K562 (cell line): ENCODE measurements around the gene COL5A3. TPM values are rescaled to one million over a fixed set of nuclear protein-coding genes. Genes with fewer than 3 reads are reported as not detected.
A peak's percentile ranks its signal among the peaks of the same experiment; 100 is the strongest.

Experiments used
- ARNT ChIP-seq, 2 experiments: fragments of 450-650 bp; IDR thresholded peaks; 2 replicates each; pipeline ENCODE4 v1.6.1; 2016; ENCODE audit warnings: mild to moderate bottlenecking in 1 of 2
- ATF7 ChIP-seq: fragments of 450-650 bp; IDR thresholded peaks from 2 replicates; pipeline ENCODE4 v1.7.1; 2014; ENCODE audit warnings: mild to moderate bottlenecking, moderate library complexity
- CGGBP1 ChIP-seq: fragments of 250-450 bp; sonication (Bioruptor Pico); IDR thresholded peaks from 2 replicates; pipeline ENCODE4 v1.9.0; 2021; ENCODE audit warnings: mild to moderate bottlenecking
- DNMT1 ChIP-seq: fragments of 450-650 bp; IDR thresholded peaks from 2 replicates; pipeline ENCODE4 v1.6.1; 2016; ENCODE audit warnings: antibody characterized with exemption, mild to moderate bottlenecking
- EP300 ChIP-seq: IDR thresholded peaks from 2 replicates; pipeline ENCODE4 v1.6.1; 2012; ENCODE audit warnings: low read length, improper control_type of control experiment
- FOXJ3 ChIP-seq: sonication (generic); formaldehyde crosslinking; IDR thresholded peaks from 2 replicates; pipeline ENCODE4 v1.4.0; 2020; ENCODE audit warnings: mild to moderate bottlenecking, missing genetic modification reagents
- GATAD2B ChIP-seq: fragments of 450-650 bp; IDR thresholded peaks from 2 replicates; pipeline ENCODE4 v1.6.1; 2017; ENCODE audit warnings: mild to moderate bottlenecking, borderline replicate concordance
- GTF2F1 ChIP-seq: IDR thresholded peaks from 2 replicates; pipeline ENCODE4 v1.6.1; 2011; ENCODE audit warnings: low read depth, low read length, improper control_type of control experiment
- MLLT1 ChIP-seq, 2 experiments: fragments of 450-650 bp; IDR thresholded peaks; 2 replicates each; pipeline ENCODE4 v1.6.1; 2016
- NRF1 ChIP-seq, 2 experiments: fragments of 450-650 bp; IDR thresholded peaks in 1 of 2; conservative IDR thresholded peaks in 1 of 2; 2 replicates each; pipeline ENCODE4 v1.6.1; 2014; ENCODE audit warnings: mild to moderate bottlenecking in 2 of 2
- PURB ChIP-seq: sonication (generic); formaldehyde crosslinking; IDR thresholded peaks from 2 replicates; pipeline ENCODE4 v1.9.0; 2021; ENCODE audit warnings: low read depth, mild to moderate bottlenecking, missing genetic modification reagents
- RBM17 ChIP-seq: fragments of 200-400 bp; formaldehyde crosslinking; IDR thresholded peaks from 2 replicates; pipeline ENCODE4 v1.6.1; 2017; ENCODE audit warnings: low read depth, mild to moderate bottlenecking, low read length, borderline replicate concordance
- RBM22 ChIP-seq: fragments of 200-400 bp; formaldehyde crosslinking; IDR thresholded peaks from 2 replicates; pipeline ENCODE4 v1.6.1; 2018; ENCODE audit warnings: low read length, low read depth; ENCODE audit not compliant: poor library complexity, severe bottlenecking
- RNF219 ChIP-seq: fragments of 250-450 bp; sonication (Bioruptor Pico); IDR thresholded peaks from 2 replicates; pipeline ENCODE4 v1.5.0; 2022; ENCODE audit warnings: mild to moderate bottlenecking
- SLC30A9 ChIP-seq: fragments of 250-450 bp; sonication (Bioruptor Pico); IDR thresholded peaks from 2 replicates; pipeline ENCODE4 v1.8.0; 2022; ENCODE audit warnings: mild to moderate bottlenecking, moderate library complexity
- SMARCA4 ChIP-seq: fragments of 450-650 bp; IDR thresholded peaks from 2 replicates; pipeline ENCODE4 v1.6.1; 2016
- ZC3H8 ChIP-seq: fragments of 450-650 bp; IDR thresholded peaks from 2 replicates; pipeline ENCODE4 v1.6.1; 2017
- ZHX1 ChIP-seq: fragments of 150-350 bp; conservative IDR thresholded peaks from 2 replicates; pipeline ENCODE4 v1.6.1; 2014; ENCODE audit warnings: low read length
- ZNF41 ChIP-seq: fragments of 250-450 bp; sonication (Bioruptor Pico); conservative IDR thresholded peaks from 2 replicates; pipeline ENCODE4 v1.4.0; 2020; ENCODE audit warnings: mild to moderate bottlenecking
- ZNF431 ChIP-seq: sonication (generic); formaldehyde crosslinking; IDR thresholded peaks from 2 replicates; pipeline ENCODE4 v1.8.0; 2022; ENCODE audit warnings: mild to moderate bottlenecking, missing genetic modification reagents
- ZZZ3 ChIP-seq: fragments of 450-650 bp; IDR thresholded peaks from 2 replicates; pipeline ENCODE4 v1.6.1; 2016; ENCODE audit warnings: antibody characterized with exemption, mild to moderate bottlenecking, moderate library complexity
- polyA plus RNA-seq, 8 experiments: library from polyadenylated mRNA; depleted of rRNA in 4 of 8; stranded (reverse) in 5 of 8; unstranded in 3 of 8; fragments of >200 nt; fragmentation: Nextera tagmentation in 2 of 8; fragmentation: Illumina TruSeq in 1 of 8; extraction: Ambion mirVana in 2 of 8; extraction: Trizol in 1 of 8; gene quantifications; 2 replicates each; pipeline versions ENCODE4 v1.2.1 to v1.2.3, GENCODE V29; 2011 to 2014; ENCODE audit warnings: inconsistent platforms in 1 of 8, missing spikeins in 1 of 8
- total RNA-seq, 7 experiments: library from RNA; depleted of rRNA in 6 of 7; stranded (reverse); fragments of >200 nt in 6 of 7; fragmentation: Illumina TruSeq in 2 of 7; extraction: Trizol in 2 of 7; gene quantifications; 2 replicates each; pipeline versions ENCODE4 v1.2.1 to v1.2.3, GENCODE V29; 2011 to 2021; ENCODE audit warnings: low replicate concordance in 1 of 7

COL5A3 gene
- total and polyA plus RNA-seq, 9 of the 15 experiments (the other 6 are each of a cell fraction or from before 2014, with no cell fraction given) = 0.01 to 0.02 TPM; not detected in 7

GRCh38 chr19:9914315-9915207, 95.7 kb downstream of the COL5A3 start (continued):
- no peak for TF ChIP-seq RNF219 (CRISPR knock-in tag)
- TF ChIP-seq ZZZ3 = no peak
- peak; percentile 63; the same call in 1 of the 2 replicates for TF ChIP-seq ATF7
- TF ChIP-seq FOXJ3 = no peak
- no peak for TF ChIP-seq ZNF41 (CRISPR knock-in tag)
- peak; percentile 42; the same call in 1 of the 2 replicates for TF ChIP-seq EP300
- peak in 1 of 2 experiments; percentile 35; a peak in 2 of 4 replicates for TF ChIP-seq NRF1 (conservative IDR thresholded peaks at IDR 0.05 in 1 of 2, IDR thresholded peaks at IDR 0.05 in 1 of 2)
- TF ChIP-seq ZC3H8 = no peak
- no peak for TF ChIP-seq SLC30A9 (CRISPR knock-in tag)
- peak; percentile 52; the same call in 1 of the 2 replicates for TF ChIP-seq SMARCA4
- TF ChIP-seq ARNT (IDR thresholded peaks at IDR 0.05) = peak in 1 of 2 experiments; percentile 47; a peak in 1 of 4 replicates
- no peak for TF ChIP-seq DNMT1
- TF ChIP-seq CGGBP1 (CRISPR knock-in tag) = peak; percentile 50; the same call in 1 of the 2 replicates
- TF ChIP-seq RBM22 = no peak
- no peak for TF ChIP-seq PURB (CRISPR knock-in tag)
- no peak for TF ChIP-seq RBM17
- TF ChIP-seq GATAD2B = peak; percentile 87
- no peak for TF ChIP-seq ZNF431 (CRISPR knock-in tag)
- TF ChIP-seq MLLT1 (IDR thresholded peaks at IDR 0.05) = no peak
- no peak for TF ChIP-seq GTF2F1
- TF ChIP-seq ZHX1 = no peak
